Measurements from ENCODE around the gene COA1. TPM values are rescaled to one million over a fixed set of nuclear protein-coding genes. Genes with fewer than 3 reads are reported as not detected.

Gene COA1
- polyA plus RNA-seq, 1 of the 3 experiments (the other 2 are of a cell fraction) = 42.8 TPM

GRCh38 chr7:43721193-43721806, 8.0 kb downstream of the COA1 start:
- no peak overlapping the region for H2AFZ ChIP-seq (ENCODE audit: low read depth)
- H3K27me3 ChIP-seq (ENCODE audit: insufficient read depth) = no peaks in the 10 kb centered on the region
- POLR2A ChIA-PET = interaction anchor here (1.6 kb wide), 1 partner anchor 139 kb away, joined by 3 read pairs; the partner anchor contains the start of gene STK17A
- H3K36me3 ChIP-seq (replicated peaks in 1 of 2; ENCODE audit: control insufficient read depth in 1 of 2, insufficient read depth in 2 of 2, low read length in 1 of 2) = no peaks in the 10 kb centered on the region
- no peaks in the 10 kb centered on the region for H3F3A ChIP-seq (replicated peaks; ENCODE audit: insufficient read depth)
- TF ChIP-seq TAF1 (IDR thresholded peaks at IDR 0.05; ENCODE audit: borderline replicate concordance, low read depth, low read length) = no peak
- peak; percentile 99 for TF ChIP-seq CTCF (IDR thresholded peaks at IDR 0.05)
- no peak for TF ChIP-seq USF2 (IDR thresholded peaks at IDR 0.05; ENCODE audit: borderline replicate concordance, low read depth, low read length)
- peak; percentile 79 for TF ChIP-seq RAD21 (IDR thresholded peaks at IDR 0.05; ENCODE audit: low read length)
- TF ChIP-seq SMC3 (IDR thresholded peaks at IDR 0.05; ENCODE audit: low read depth, low read length) = peak; percentile 48
- H3K9me2 ChIP-seq = no peaks in the 10 kb centered on the region
- no peaks in the 10 kb centered on the region; the same call in 1 of the 2 replicates for H4K20me1 ChIP-seq (ENCODE audit: insufficient read depth)
- H3K4me2 ChIP-seq = no peak overlapping the region
- peaks cover 97% of the 10 kb centered on the region for H3K79me2 ChIP-seq (ENCODE audit: insufficient read depth)
- no peak overlapping the region; a peak in 1 of 4 replicates for H3K4me3 ChIP-seq (ENCODE audit: low read depth in 2 of 2, low read length in 1 of 2)
- H3K27ac ChIP-seq (ENCODE audit: low read depth in 2 of 2, low read length in 1 of 2) = no peak overlapping the region; a peak in 1 of 4 replicates
- CTCF ChIA-PET = interaction anchor here (0.6 to 8.8 kb wide), 38 partner anchors 9 to 789 kb away, joined by 3 to 144 read pairs (median 4); partner anchors contain the start of genes COA1, MRPL32, PSMA2 and STK17A
- 50% methylated on average over 2 of the region's 2 CpGs for WGBS (ENCODE audit: low lambda C conversion rate)
- no peaks in the 10 kb centered on the region; a peak in 1 of 4 replicates for H3K4me1 ChIP-seq (ENCODE audit: control insufficient read depth in 1 of 2, insufficient read depth in 2 of 2, low read depth in 1 of 2, low read length in 1 of 2)
- no peak overlapping the region for H3K9ac ChIP-seq
- DNase-seq = peak; percentile 45
- H3K9me3 ChIP-seq = no peaks in the 10 kb centered on the region

- no peak for DNase-seq
- Histone ChIP-seq H3K9ac (no peak overlapping the region), H3K4me1 (ENCODE audit: control insufficient read depth in 1 of 2, insufficient read depth in 2 of 2, low read depth in 1 of 2, low read length in 1 of 2) (no peaks in the 10 kb centered on the region; a peak in 1 of 4 replicates), H3K79me2 (ENCODE audit: insufficient read depth) (peaks cover 93% of the 10 kb centered on the region), H3K4me2 (no peak overlapping the region), H3K27me3 (ENCODE audit: insufficient read depth) (no peaks in the 10 kb centered on the region), H3K4me3 (ENCODE audit: low read depth in 2 of 2, low read length in 1 of 2) (no peak overlapping the region), H3K9me2 (no peaks in the 10 kb centered on the region), H4K20me1 (ENCODE audit: insufficient read depth) (no peaks in the 10 kb centered on the region; the same call in 1 of the 2 replicates), H3K27ac (ENCODE audit: low read depth in 2 of 2, low read length in 1 of 2) (no peak overlapping the region), H3K36me3 (replicated peaks in 1 of 2; ENCODE audit: control insufficient read depth in 1 of 2, insufficient read depth in 2 of 2, low read length in 1 of 2) (peaks cover 0 to 3% of the 10 kb centered on the region in 2 experiments), H3F3A (replicated peaks; ENCODE audit: insufficient read depth) (no peaks in the 10 kb centered on the region), H3K9me3 (no peaks in the 10 kb centered on the region), H2AFZ (ENCODE audit: low read depth) (no peak overlapping the region)
- WGBS (ENCODE audit: low lambda C conversion rate) = 89% methylated on average over 2 of the region's 2 CpGs
- POLR2A ChIA-PET = interaction anchor here (1.0 kb wide), 1 partner anchor 13 kb away, joined by 3 read pairs; the partner anchor contains the start of gene COA1
- CTCF ChIA-PET = interaction anchor here (1.1 to 8.8 kb wide), 2 partner anchors 122 to 133 kb away, joined by 5 to 144 read pairs; partner anchors contain the start of gene STK17A
- TF ChIP-seq MEF2A (IDR thresholded peaks at IDR 0.05; ENCODE audit: borderline replicate concordance, low read depth) = no peak
- TF ChIP-seq POLR2AphosphoS5 (IDR thresholded peaks at IDR 0.05; ENCODE audit: low read depth, low read length) = no peak
- no peak for TF ChIP-seq PBX3 (IDR thresholded peaks at IDR 0.05)
- TF ChIP-seq YY1 (IDR thresholded peaks at IDR 0.05; ENCODE audit: low read depth) = no peak
- no peak for TF ChIP-seq USF1 (IDR thresholded peaks at IDR 0.05; ENCODE audit: borderline replicate concordance, low read depth)
- TF ChIP-seq RFX5 (IDR thresholded peaks at IDR 0.05; ENCODE audit: low read length) = no peak
- no peak for TF ChIP-seq MAX (IDR thresholded peaks at IDR 0.05; ENCODE audit: low read depth)
- no peak for TF ChIP-seq NFIC (IDR thresholded peaks at IDR 0.05; ENCODE audit: borderline replicate concordance)
- no peak for TF ChIP-seq SMC3 (IDR thresholded peaks at IDR 0.05; ENCODE audit: low read depth, low read length)
- TF ChIP-seq NRF1 (IDR thresholded peaks at IDR 0.05; ENCODE audit: low read depth, low read length) = no peak
- TF ChIP-seq RXRA (IDR thresholded peaks at IDR 0.05; ENCODE audit: borderline replicate concordance, low read depth) = no peak
- no peak for TF ChIP-seq ELF1 (IDR thresholded peaks at IDR 0.05)
- TF ChIP-seq FOXJ3 (CRISPR knock-in tag; IDR thresholded peaks at IDR 0.05) = no peak
- TF ChIP-seq CTCF (IDR thresholded peaks at IDR 0.05) = no peak
Observed at GRCh38 chr7:43716598-43716997, 12.7 kb downstream of the COA1 start.
